NCI-H2107 (cell line): ENCODE data around the gene CXXC4.

Experiments
- DNase-seq: peaks from one replicate; lab custom pipeline; 2025; lab: John Stamatoyannopoulos, UW

Gene CXXC4

GRCh38 chr4:104494822-104495559 is at the start of gene CXXC4:
TSS of gene CXXC4 (minus strand) at chr4:104494894. CDS start at chr4:104491802, 3,092 bp downstream.
- peak; percentile 23 for DNase-seq

- DNase-seq = no peak
Observed at GRCh38 chr4:104533156-104533555, 38.5 kb upstream of the CXXC4 start.

GRCh38 chr4:104532677-104533076 is 38.0 kb upstream of the CXXC4 start:
- no peak for DNase-seq

- no peak for DNase-seq
Observed at GRCh38 chr4:104531390-104531789, 36.7 kb upstream of the CXXC4 start.

- no peak for DNase-seq
Observed at GRCh38 chr4:104530426-104530825, 35.7 kb upstream of the CXXC4 start.

- no peak for DNase-seq
Observed at GRCh38 chr4:104524591-104524990, 29.9 kb upstream of the CXXC4 start.

- DNase-seq = no peak
Observed at GRCh38 chr4:104524026-104524425, 29.3 kb upstream of the CXXC4 start.

- no peak for DNase-seq
Observed at GRCh38 chr4:104519588-104519987, 24.9 kb upstream of the CXXC4 start.

GRCh38 chr4:104516884-104517283 is 22.2 kb upstream of the CXXC4 start:
- DNase-seq = no peak

GRCh38 chr4:104508224-104508623 is 13.5 kb upstream of the CXXC4 start:
- DNase-seq = no peak

GRCh38 chr4:104507112-104507511 is 12.4 kb upstream of the CXXC4 start:
- no peak for DNase-seq

GRCh38 chr4:104504536-104504935 is 9.8 kb upstream of the CXXC4 start:
- no peak for DNase-seq

GRCh38 chr4:104502471-104502870 is 7.8 kb upstream of the CXXC4 start:
- no peak for DNase-seq

GRCh38 chr4:104501290-104501689 is 6.6 kb upstream of the CXXC4 start:
- no peak for DNase-seq

- DNase-seq = no peak
Observed at GRCh38 chr4:104500442-104500841, 5.7 kb upstream of the CXXC4 start.

GRCh38 chr4:104494185-104494584 is 509 bp downstream of the CXXC4 start:
- DNase-seq = no peak

- DNase-seq = no peak
Observed at GRCh38 chr4:104493081-104493831, 1.4 kb downstream of the CXXC4 start.

GRCh38 chr4:104492183-104492771 is 2.4 kb downstream of the CXXC4 start:
- DNase-seq = no peak

- no peak for DNase-seq
Observed at GRCh38 chr4:104491481-104492182, 3.1 kb downstream of the CXXC4 start.

GRCh38 chr4:104490770-104491480 is 3.8 kb downstream of the CXXC4 start:
- DNase-seq = peak; percentile 13

- DNase-seq = peak; percentile 4
Observed at GRCh38 chr4:104490096-104490769, 4.5 kb downstream of the CXXC4 start.
